HG02885 (cell line): ENCODE measurements around the gene MYLK4.

Experiments used
- ATAC-seq: cut with Tn5 transposase; IDR thresholded peaks from one replicate; pipeline ENCODE4 v1.9.1; 2021; ENCODE audit warnings: mild to moderate bottlenecking; ENCODE audit not compliant: unreplicated experiment, poor library complexity

MYLK4 gene

GRCh38 chr6:2758980-2759379 is 8.3 kb upstream of the MYLK4 start:
- ATAC-seq, result no peak

- no peak for ATAC-seq
These were observed 6.0 kb upstream of the MYLK4 start for GRCh38 chr6:2756687-2757224.

- ATAC-seq, result no peak
These were observed 5.5 kb upstream of the MYLK4 start for GRCh38 chr6:2756241-2756640.

- no peak for ATAC-seq
These were observed 4.7 kb upstream of the MYLK4 start for GRCh38 chr6:2755456-2755855.

GRCh38 chr6:2754911-2755310 is 4.2 kb upstream of the MYLK4 start:
- ATAC-seq, result no peak

GRCh38 chr6:2754393-2754792 is 3.7 kb upstream of the MYLK4 start:
- no peak for ATAC-seq

GRCh38 chr6:2753743-2754142 is 3.0 kb upstream of the MYLK4 start:
- ATAC-seq, result no peak

GRCh38 chr6:2753110-2753489 is 2.4 kb upstream of the MYLK4 start:
- no peak for ATAC-seq

GRCh38 chr6:2752477-2753109 is 1.9 kb upstream of the MYLK4 start:
- no peak for ATAC-seq

GRCh38 chr6:2751871-2752270 is 1.1 kb upstream of the MYLK4 start:
- ATAC-seq, result no peak

- no peak for ATAC-seq
These were observed 637 bp downstream of the MYLK4 start for GRCh38 chr6:2749969-2750600.

- no peak for ATAC-seq
These were observed 2.5 kb downstream of the MYLK4 start for GRCh38 chr6:2748183-2748582.

- ATAC-seq, result no peak
These were observed 4.1 kb downstream of the MYLK4 start for GRCh38 chr6:2746557-2747061.

- ATAC-seq, result no peak
These were observed 5.5 kb downstream of the MYLK4 start for GRCh38 chr6:2745246-2745645.

- ATAC-seq, result no peak
These were observed 5.9 kb downstream of the MYLK4 start for GRCh38 chr6:2744778-2745177.

GRCh38 chr6:2744209-2744771 is 6.4 kb downstream of the MYLK4 start:
- no peak for ATAC-seq

- no peak for ATAC-seq
These were observed 7.2 kb downstream of the MYLK4 start for GRCh38 chr6:2743280-2744208.

GRCh38 chr6:2741756-2742155 is 9.0 kb downstream of the MYLK4 start:
- no peak for ATAC-seq

- ATAC-seq, result no peak
These were observed 10.1 kb downstream of the MYLK4 start for GRCh38 chr6:2740581-2740980.

GRCh38 chr6:2739335-2739734 is 11.4 kb downstream of the MYLK4 start:
- ATAC-seq, result no peak
